K562 (cell line): ENCODE results near the gene CHAMP1. TPM values are rescaled to one million over a fixed set of nuclear protein-coding genes. Genes with fewer than 3 reads are reported as not detected.

Experiments
- ARHGAP35 ChIP-seq: fragments of 450-650 bp; IDR thresholded peaks from 2 replicates; pipeline ENCODE4 v1.6.1; 2018; ENCODE audit not compliant: partially characterized antibody
- CCNT2 ChIP-seq: IDR thresholded peaks from 2 replicates; pipeline ENCODE4 v1.6.1; 2011; ENCODE audit warnings: borderline replicate concordance, low read depth, mild to moderate bottlenecking, moderate library complexity, mixed read lengths, low read length; ENCODE audit not compliant: insufficient read length; ENCODE audit errors: extremely low read depth
- FUS ChIP-seq: fragments of 200-400 bp; formaldehyde crosslinking; optimal IDR thresholded peaks from 2 replicates; pipeline ENCODE3; 2017; ENCODE audit warnings: low read depth, low read length
- GABPA ChIP-seq: fragments of 200-800 bp; sonication (Bioruptor generic); conservative IDR thresholded peaks from 2 replicates; pipeline ENCODE4 v1.6.1; 2016; ENCODE audit warnings: low read depth, missing genetic modification characterization, missing compliant biosample characterization
- JUND ChIP-seq, 2 experiments: IDR thresholded peaks; 2 replicates in 1 of 2; 3 replicates in 1 of 2; pipeline ENCODE4 v1.6.1; 2011; ENCODE audit warnings: borderline replicate concordance in 2 of 2, low read depth in 2 of 2, low read length in 2 of 2, improper control_type of control experiment in 1 of 2, missing biosample characterization in 1 of 2, missing genetic modification characterization in 1 of 2, missing genetic modification reagents in 1 of 2
- KDM5B ChIP-seq: fragments of 200-600 bp; sonication (generic); IDR thresholded peaks from 2 replicates; pipeline ENCODE4 v1.6.1; 2012; ENCODE audit warnings: low read depth, mild to moderate bottlenecking, moderate library complexity, low read length, control low read depth, inconsistent platforms; ENCODE audit not compliant: insufficient replicate concordance
- MAZ ChIP-seq, 2 experiments: fragments of 450-650 bp in 1 of 2; sonication (generic) in 1 of 2; formaldehyde crosslinking; IDR thresholded peaks in 1 of 2; conservative IDR thresholded peaks in 1 of 2; 2 replicates each; pipeline versions ENCODE4 v1.4.0 to v1.5.0; 2020; ENCODE audit warnings: mild to moderate bottlenecking in 1 of 2, missing genetic modification reagents in 1 of 2
- MBD1 ChIP-seq: fragments of 250-450 bp; sonication (Bioruptor Pico); IDR thresholded peaks from 2 replicates; pipeline ENCODE4 v1.8.0; 2022; ENCODE audit warnings: inconsistent platforms
- MCM7 ChIP-seq, 2 experiments: fragments of 450-650 bp; IDR thresholded peaks; 2 replicates each; pipeline ENCODE4 v1.6.1; 2016 to 2018
- MXI1 ChIP-seq: IDR thresholded peaks from 2 replicates; pipeline ENCODE4 v1.6.1; 2011; ENCODE audit warnings: low read depth, mild to moderate bottlenecking, improper control_type of control experiment, low read length
- RAD21 ChIP-seq, 2 experiments: fragments of 250-450 bp in 1 of 2; fragments of 450-650 bp in 1 of 2; sonication (Bioruptor Pico) in 1 of 2; formaldehyde crosslinking in 1 of 2; IDR thresholded peaks in 1 of 2; conservative IDR thresholded peaks in 1 of 2; 2 replicates each; pipeline versions ENCODE4 v1.4.0 to v1.8.0; 2020 to 2022; ENCODE audit warnings: mild to moderate bottlenecking in 2 of 2, moderate library complexity in 1 of 2
- RBBP5 ChIP-seq: fragments of 200-600 bp; sonication (generic); IDR thresholded peaks from 2 replicates; pipeline ENCODE4 v1.6.1; 2012; ENCODE audit warnings: borderline replicate concordance, mild to moderate bottlenecking, low read length, control low read depth, inconsistent platforms; ENCODE audit not compliant: insufficient read depth, poor library complexity, severe bottlenecking
- RBM17 ChIP-seq: fragments of 200-400 bp; formaldehyde crosslinking; IDR thresholded peaks from 2 replicates; pipeline ENCODE4 v1.6.1; 2017; ENCODE audit warnings: low read depth, mild to moderate bottlenecking, low read length, borderline replicate concordance
- RNF2 ChIP-seq: sonication (generic); IDR thresholded peaks from 2 replicates; pipeline ENCODE4 v1.6.1; 2016
- SMAD4 ChIP-seq: fragments of 250-450 bp; sonication (Bioruptor Pico); conservative IDR thresholded peaks from 2 replicates; pipeline ENCODE4 v1.8.0; 2021; ENCODE audit warnings: inconsistent platforms, mild to moderate bottlenecking, moderate library complexity
- TAF1 ChIP-seq: IDR thresholded peaks from 2 replicates; pipeline ENCODE4 v1.6.1; 2011; ENCODE audit warnings: mild to moderate bottlenecking, low read length, moderate library complexity; ENCODE audit not compliant: insufficient read depth, control insufficient read depth, severe bottlenecking; ENCODE audit errors: extremely low read depth
- TEAD4 ChIP-seq, 2 experiments: sonication (generic) in 1 of 2; formaldehyde crosslinking in 1 of 2; IDR thresholded peaks; 2 replicates each; pipeline versions ENCODE4 v1.6.1 to v1.8.0; 2012 to 2022; ENCODE audit warnings: borderline replicate concordance in 1 of 2, inconsistent platforms in 1 of 2, low read length in 1 of 2, mild to moderate bottlenecking in 1 of 2, missing genetic modification reagents in 1 of 2
- ZNF324 ChIP-seq: fragments of 250-450 bp; sonication (Bioruptor Pico); IDR thresholded peaks from 2 replicates; pipeline ENCODE4 v1.4.0; 2020; ENCODE audit warnings: mild to moderate bottlenecking
- polyA plus RNA-seq, 8 experiments: library from polyadenylated mRNA; depleted of rRNA in 4 of 8; stranded (reverse) in 5 of 8; unstranded in 3 of 8; fragments of >200 nt; fragmentation: Nextera tagmentation in 2 of 8; fragmentation: Illumina TruSeq in 1 of 8; extraction: Ambion mirVana in 2 of 8; extraction: Trizol in 1 of 8; gene quantifications; 2 replicates each; pipeline versions ENCODE4 v1.2.1 to v1.2.3, GENCODE V29; 2011 to 2014; ENCODE audit warnings: inconsistent platforms in 1 of 8, missing spikeins in 1 of 8
- total RNA-seq, 7 experiments: library from RNA; depleted of rRNA in 6 of 7; stranded (reverse); fragments of >200 nt in 6 of 7; fragmentation: Illumina TruSeq in 2 of 7; extraction: Trizol in 2 of 7; gene quantifications; 2 replicates each; pipeline versions ENCODE4 v1.2.1 to v1.2.3, GENCODE V29; 2011 to 2021; ENCODE audit warnings: low replicate concordance in 1 of 7
- TF ChIP-seq, protein P1 (sequence below): IDR thresholded peaks from 2 replicates; pipeline ENCODE4 v1.6.1; 2014; ENCODE audit warnings: antibody characterized with exemption
- TF ChIP-seq, protein P2 (sequence below): fragments of 250-450 bp; sonication (Bioruptor Pico); IDR thresholded peaks from 2 replicates; pipeline ENCODE4 v1.4.0; 2020; ENCODE audit warnings: mild to moderate bottlenecking, moderate library complexity

The CHAMP1 gene
- total and polyA plus RNA-seq, 9 of the 15 experiments (the other 6 are each of a cell fraction or from before 2014, with no cell fraction given) = 0.70 to 40.6 (median 15.3) TPM

- TF ChIP-seq SMAD4 (CRISPR knock-in tag) = peak; percentile 93
- peak; percentile 31; the same call in 1 of the 2 replicates for TF ChIP-seq MXI1
- peak; percentile 25 for TF ChIP-seq KDM5B
- TF ChIP-seq GABPA (tag) = peak; percentile 86
- TF ChIP-seq CCNT2 = peak; percentile 98
- no peak for TF ChIP-seq TEAD4 (IDR thresholded peaks at IDR 0.05; ENCODE audit: low read length)
- TF ChIP-seq TEAD4 (CRISPR knock-in tag; IDR thresholded peaks at IDR 0.05; ENCODE audit: borderline replicate concordance) = no peak
- TF ChIP-seq ZNF324 = no peak
- peak; percentile 55 for TF ChIP-seq JUND (IDR thresholded peaks at IDR 0.05; ENCODE audit: borderline replicate concordance, low read depth, low read length)
- no peak for TF ChIP-seq JUND (tag; IDR thresholded peaks at IDR 0.05; ENCODE audit: borderline replicate concordance, low read depth, low read length)
- peak; percentile 86; the same call in 1 of the 2 replicates for TF ChIP-seq RNF2
- TF ChIP-seq RBM17 = no peak
- no peak for TF ChIP-seq MBD1
- TF ChIP-seq MAZ (CRISPR knock-in tag; conservative IDR thresholded peaks at IDR 0.05 in 1 of 2, IDR thresholded peaks at IDR 0.05 in 1 of 2) = peak in 1 of 2 experiments; percentile 79; a peak in 3 of 4 replicates
- peak; percentile 84 for TF ChIP-seq RBBP5
- TF ChIP-seq RAD21 (CRISPR knock-in tag; conservative IDR thresholded peaks at IDR 0.05 in 1 of 2, IDR thresholded peaks at IDR 0.05 in 1 of 2) = 0 out of 4 replicates have a peak, but pooled peaks of 1 of the 2 experiments have one; percentile 8
- no peak for TF ChIP-seq MCM7 (IDR thresholded peaks at IDR 0.05)
- TF ChIP-seq ARHGAP35 = peak; percentile 90
- TF ChIP-seq FUS = peak; percentile 75
- TF ChIP-seq, protein P1, sequence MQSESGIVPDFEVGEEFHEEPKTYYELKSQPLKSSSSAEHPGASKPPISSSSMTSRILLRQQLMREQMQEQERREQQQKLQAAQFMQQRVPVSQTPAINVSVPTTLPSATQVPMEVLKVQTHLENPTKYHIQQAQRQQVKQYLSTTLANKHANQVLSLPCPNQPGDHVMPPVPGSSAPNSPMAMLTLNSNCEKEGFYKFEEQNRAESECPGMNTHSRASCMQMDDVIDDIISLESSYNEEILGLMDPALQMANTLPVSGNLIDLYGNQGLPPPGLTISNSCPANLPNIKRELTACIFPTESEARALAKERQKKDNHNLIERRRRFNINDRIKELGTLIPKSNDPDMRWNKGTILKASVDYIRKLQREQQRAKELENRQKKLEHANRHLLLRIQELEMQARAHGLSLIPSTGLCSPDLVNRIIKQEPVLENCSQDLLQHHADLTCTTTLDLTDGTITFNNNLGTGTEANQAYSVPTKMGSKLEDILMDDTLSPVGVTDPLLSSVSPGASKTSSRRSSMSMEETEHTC = peak; percentile 74; the same call in 1 of the 2 replicates
- peak; percentile 30 for TF ChIP-seq TAF1
- TF ChIP-seq, protein P2, sequence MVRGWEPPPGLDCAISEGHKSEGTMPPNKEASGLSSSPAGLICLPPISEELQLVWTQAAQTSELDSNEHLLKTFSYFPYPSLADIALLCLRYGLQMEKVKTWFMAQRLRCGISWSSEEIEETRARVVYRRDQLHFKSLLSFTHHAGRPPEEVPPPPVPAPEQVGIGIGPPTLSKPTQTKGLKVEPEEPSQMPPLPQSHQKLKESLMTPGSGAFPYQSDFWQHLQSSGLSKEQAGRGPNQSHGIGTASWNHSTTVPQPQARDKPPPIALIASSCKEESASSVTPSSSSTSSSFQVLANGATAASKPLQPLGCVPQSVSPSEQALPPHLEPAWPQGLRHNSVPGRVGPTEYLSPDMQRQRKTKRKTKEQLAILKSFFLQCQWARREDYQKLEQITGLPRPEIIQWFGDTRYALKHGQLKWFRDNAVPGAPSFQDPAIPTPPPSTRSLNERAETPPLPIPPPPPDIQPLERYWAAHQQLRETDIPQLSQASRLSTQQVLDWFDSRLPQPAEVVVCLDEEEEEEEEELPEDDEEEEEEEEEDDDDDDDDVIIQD (CRISPR knock-in tag) = no peak
These were observed 32.8 kb upstream of the CHAMP1 start, which contains the start of gene UPF3A (continued) for GRCh38 chr13:114281351-114282040.
